HepG2 (cell line): Measurements from ENCODE around the gene MRPL43. TPM values are rescaled to one million over a fixed set of nuclear protein-coding genes. Genes with fewer than 3 reads are reported as not detected.

Experiments
- AKAP8 ChIP-seq: sonication (generic); formaldehyde crosslinking; IDR thresholded peaks from 2 replicates; pipeline ENCODE4 v1.5.1; 2020; ENCODE audit warnings: mild to moderate bottlenecking, missing genetic modification reagents
- GATA4 ChIP-seq: sonication (generic); IDR thresholded peaks from 2 replicates; pipeline ENCODE4 v1.6.1; 2016; ENCODE audit warnings: antibody characterized with exemption, low read depth, borderline replicate concordance
- HDAC6 ChIP-seq: fragments of 200-600 bp; sonication (generic); IDR thresholded peaks from 2 replicates; pipeline ENCODE4 v1.7.0; 2017; ENCODE audit warnings: mild to moderate bottlenecking, antibody characterized with exemption, low read length, low read depth
- JDP2 ChIP-seq: sonication (generic); formaldehyde crosslinking; IDR thresholded peaks from 2 replicates; pipeline ENCODE4 v1.8.1; 2022; ENCODE audit warnings: missing genetic modification reagents, borderline replicate concordance
- KLF13 ChIP-seq: sonication (generic); formaldehyde crosslinking; IDR thresholded peaks from 2 replicates; pipeline ENCODE4 v1.4.0; 2020; ENCODE audit warnings: mild to moderate bottlenecking, missing genetic modification reagents
- MTF1 ChIP-seq: sonication (generic); formaldehyde crosslinking; IDR thresholded peaks from 2 replicates; pipeline ENCODE4 v1.5.0; 2020; ENCODE audit warnings: missing genetic modification reagents
- NFYB ChIP-seq: sonication (generic); formaldehyde crosslinking; IDR thresholded peaks from 2 replicates; pipeline ENCODE4 v1.4.0; 2020; ENCODE audit warnings: missing genetic modification reagents
- PAX8 ChIP-seq: sonication (generic); formaldehyde crosslinking; IDR thresholded peaks from 2 replicates; pipeline ENCODE4 v1.8.0; 2022; ENCODE audit warnings: mild to moderate bottlenecking, missing genetic modification reagents, borderline replicate concordance
- RCOR2 ChIP-seq: IDR thresholded peaks from 2 replicates; pipeline ENCODE4 v1.6.1; 2016; ENCODE audit warnings: missing biosample characterization, missing genetic modification reagents
- RFXANK ChIP-seq: IDR thresholded peaks from 2 replicates; pipeline ENCODE4 v1.6.1; 2016
- RFXAP ChIP-seq: sonication (generic); formaldehyde crosslinking; IDR thresholded peaks from 2 replicates; pipeline ENCODE4 v1.4.0; 2020; ENCODE audit warnings: missing genetic modification reagents, borderline replicate concordance
- SMYD3 ChIP-seq: sonication (generic); formaldehyde crosslinking; IDR thresholded peaks from 2 replicates; pipeline ENCODE4 v1.8.1; 2023; ENCODE audit warnings: mild to moderate bottlenecking, missing genetic modification reagents
- SOX6 ChIP-seq, 2 experiments: fragments of 450-650 bp in 1 of 2; sonication (generic) in 1 of 2; formaldehyde crosslinking in 1 of 2; IDR thresholded peaks; 2 replicates each; pipeline versions ENCODE4 v1.4.0 to v1.6.1; 2017 to 2020; ENCODE audit warnings: antibody characterized with exemption in 1 of 2, mild to moderate bottlenecking in 1 of 2, missing genetic modification reagents in 1 of 2
- YEATS2 ChIP-seq: sonication (generic); formaldehyde crosslinking; IDR thresholded peaks from 2 replicates; pipeline ENCODE4 v1.4.0; 2020; ENCODE audit warnings: missing genetic modification reagents, borderline replicate concordance
- ZBTB20 ChIP-seq: sonication (generic); formaldehyde crosslinking; IDR thresholded peaks from 2 replicates; pipeline ENCODE4 v1.8.1; 2023; ENCODE audit warnings: missing genetic modification reagents, low read depth, mild to moderate bottlenecking, borderline replicate concordance
- ZMYM2 ChIP-seq: sonication (generic); formaldehyde crosslinking; IDR thresholded peaks from 2 replicates; pipeline ENCODE4 v1.8.0; 2022; ENCODE audit warnings: mild to moderate bottlenecking, missing genetic modification reagents
- ZNF121 ChIP-seq: sonication (generic); formaldehyde crosslinking; IDR thresholded peaks from 2 replicates; pipeline ENCODE4 v1.5.0; 2020; ENCODE audit warnings: mild to moderate bottlenecking, missing genetic modification reagents
- ZNF510 ChIP-seq: sonication (generic); formaldehyde crosslinking; IDR thresholded peaks from 2 replicates; pipeline ENCODE4 v1.4.0; 2020; ENCODE audit warnings: low read depth, mild to moderate bottlenecking, missing genetic modification reagents
- ZSCAN25 ChIP-seq: sonication (generic); formaldehyde crosslinking; IDR thresholded peaks from 2 replicates; pipeline ENCODE4 v1.8.0; 2022; ENCODE audit warnings: mild to moderate bottlenecking, missing genetic modification reagents
- polyA plus RNA-seq, 8 experiments: library from polyadenylated mRNA; depleted of rRNA in 3 of 8; stranded (reverse) in 7 of 8; unstranded in 1 of 8; fragments of >200 nt; fragmentation: Illumina TruSeq in 4 of 8; extraction: Trizol in 4 of 8; gene quantifications; 2 replicates each; pipeline versions ENCODE4 v1.2.1 to v1.2.3, GENCODE V29; 2011 to 2016; ENCODE audit warnings: low read depth in 4 of 8, missing spikeins in 1 of 8, mixed read lengths in 1 of 8; ENCODE audit not compliant: insufficient read depth in 1 of 8
- total RNA-seq, 5 experiments: library from RNA; depleted of rRNA; stranded (reverse); fragments of >200 nt; fragmentation: Illumina TruSeq; extraction: Trizol; gene quantifications; 2 replicates each; pipeline ENCODE4 v1.2.3, GENCODE V29; 2016; ENCODE audit warnings: low read depth in 1 of 5
- TF ChIP-seq, protein P1 (sequence below): sonication (generic); formaldehyde crosslinking; IDR thresholded peaks from 2 replicates; pipeline ENCODE4 v1.5.0; 2020; ENCODE audit warnings: mild to moderate bottlenecking, missing genetic modification reagents
- TF ChIP-seq, protein P2 (sequence below): sonication (generic); formaldehyde crosslinking; IDR thresholded peaks from 2 replicates; pipeline ENCODE4 v1.4.0; 2020; ENCODE audit warnings: mild to moderate bottlenecking, missing genetic modification reagents
- TF ChIP-seq, protein P3 (sequence below): sonication (generic); formaldehyde crosslinking; IDR thresholded peaks from 2 replicates; pipeline ENCODE4 v1.4.0; 2020; ENCODE audit warnings: mild to moderate bottlenecking, missing genetic modification reagents

The MRPL43 gene
- total and polyA plus RNA-seq, 2 of the 13 experiments (the other 11 are each of a cell fraction or from before 2014, with no cell fraction given): 71.0 to 73.7 TPM

DNA sequence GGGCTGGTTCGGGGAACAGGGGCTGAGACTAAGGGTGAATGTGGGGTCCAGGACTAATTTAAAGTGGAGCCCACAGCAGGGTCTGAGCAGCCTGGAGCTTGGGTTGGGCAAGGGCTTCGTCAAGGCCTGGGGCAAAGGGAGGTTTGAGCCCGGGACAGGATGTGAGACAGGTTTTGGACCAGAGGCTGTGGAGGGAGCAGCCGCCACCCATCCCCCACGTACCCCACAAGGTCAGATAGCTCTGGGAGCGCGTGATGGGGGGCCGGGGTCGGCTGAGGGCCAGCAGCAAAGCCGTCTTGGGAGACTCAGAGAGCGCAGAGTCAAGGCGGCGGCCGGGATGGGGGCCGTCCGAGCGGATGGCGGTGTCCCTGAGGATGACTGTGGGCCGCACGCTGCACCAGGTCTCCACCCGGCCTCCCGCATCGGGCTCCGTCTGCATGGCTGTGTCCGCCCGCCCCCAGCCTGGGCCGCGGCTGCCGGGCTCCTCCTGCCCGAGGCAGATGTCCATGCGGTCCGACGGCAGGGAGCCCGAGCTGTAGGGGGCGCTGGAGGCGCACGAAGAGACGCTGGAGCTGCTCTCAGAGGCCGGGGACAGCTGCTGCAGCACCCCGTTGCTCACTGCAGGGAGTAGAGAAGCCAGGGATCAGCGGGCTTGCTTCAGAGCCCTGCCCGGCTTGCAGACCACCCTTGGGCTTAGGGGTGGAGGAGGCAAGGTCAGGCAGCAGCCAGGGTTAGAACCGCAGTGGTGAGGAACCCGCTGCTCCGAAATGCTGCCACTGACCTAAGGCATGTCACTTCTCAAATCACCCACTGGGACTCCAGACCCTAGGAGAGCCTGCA, 31.5 kb upstream of the MRPL43 start (continued):
- TF ChIP-seq HDAC6 (no peak), AKAP8 (CRISPR knock-in tag) (no peak), PAX8 (CRISPR knock-in tag) (no peak), RFXAP (CRISPR knock-in tag) (no peak), ZNF121 (CRISPR knock-in tag) (no peak), NFYB (CRISPR knock-in tag) (no peak), RFXANK (CRISPR knock-in tag) (no peak), RCOR2 (CRISPR knock-in tag) (no peak), ZSCAN25 (CRISPR knock-in tag) (no peak), KLF13 (CRISPR knock-in tag) (no peak), SOX6 (IDR thresholded peaks at IDR 0.05) (no peak), SOX6 (CRISPR knock-in tag; IDR thresholded peaks at IDR 0.05) (peak; percentile 63), SMYD3 (CRISPR knock-in tag) (0 out of 2 replicates have a peak, but pooled peaks have one; percentile 44), GATA4 (no peak), ZMYM2 (CRISPR knock-in tag) (no peak), YEATS2 (CRISPR knock-in tag) (peak; percentile 54; the same call in 1 of the 2 replicates), ZNF510 (CRISPR knock-in tag) (no peak), ZBTB20 (CRISPR knock-in tag) (no peak), MTF1 (CRISPR knock-in tag) (no peak), JDP2 (CRISPR knock-in tag) (no peak)
- TF ChIP-seq, protein P1, sequence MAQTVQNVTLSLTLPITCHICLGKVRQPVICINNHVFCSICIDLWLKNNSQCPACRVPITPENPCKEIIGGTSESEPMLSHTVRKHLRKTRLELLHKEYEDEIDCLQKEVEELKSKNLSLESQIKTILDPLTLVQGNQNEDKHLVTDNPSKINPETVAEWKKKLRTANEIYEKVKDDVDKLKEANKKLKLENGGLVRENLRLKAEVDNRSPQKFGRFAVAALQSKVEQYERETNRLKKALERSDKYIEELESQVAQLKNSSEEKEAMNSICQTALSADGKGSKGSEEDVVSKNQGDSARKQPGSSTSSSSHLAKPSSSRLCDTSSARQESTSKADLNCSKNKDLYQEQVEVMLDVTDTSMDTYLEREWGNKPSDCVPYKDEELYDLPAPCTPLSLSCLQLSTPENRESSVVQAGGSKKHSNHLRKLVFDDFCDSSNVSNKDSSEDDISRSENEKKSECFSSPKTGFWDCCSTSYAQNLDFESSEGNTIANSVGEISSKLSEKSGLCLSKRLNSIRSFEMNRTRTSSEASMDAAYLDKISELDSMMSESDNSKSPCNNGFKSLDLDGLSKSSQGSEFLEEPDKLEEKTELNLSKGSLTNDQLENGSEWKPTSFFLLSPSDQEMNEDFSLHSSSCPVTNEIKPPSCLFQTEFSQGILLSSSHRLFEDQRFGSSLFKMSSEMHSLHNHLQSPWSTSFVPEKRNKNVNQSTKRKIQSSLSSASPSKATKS (CRISPR knock-in tag): no peak
- TF ChIP-seq, protein P2, sequence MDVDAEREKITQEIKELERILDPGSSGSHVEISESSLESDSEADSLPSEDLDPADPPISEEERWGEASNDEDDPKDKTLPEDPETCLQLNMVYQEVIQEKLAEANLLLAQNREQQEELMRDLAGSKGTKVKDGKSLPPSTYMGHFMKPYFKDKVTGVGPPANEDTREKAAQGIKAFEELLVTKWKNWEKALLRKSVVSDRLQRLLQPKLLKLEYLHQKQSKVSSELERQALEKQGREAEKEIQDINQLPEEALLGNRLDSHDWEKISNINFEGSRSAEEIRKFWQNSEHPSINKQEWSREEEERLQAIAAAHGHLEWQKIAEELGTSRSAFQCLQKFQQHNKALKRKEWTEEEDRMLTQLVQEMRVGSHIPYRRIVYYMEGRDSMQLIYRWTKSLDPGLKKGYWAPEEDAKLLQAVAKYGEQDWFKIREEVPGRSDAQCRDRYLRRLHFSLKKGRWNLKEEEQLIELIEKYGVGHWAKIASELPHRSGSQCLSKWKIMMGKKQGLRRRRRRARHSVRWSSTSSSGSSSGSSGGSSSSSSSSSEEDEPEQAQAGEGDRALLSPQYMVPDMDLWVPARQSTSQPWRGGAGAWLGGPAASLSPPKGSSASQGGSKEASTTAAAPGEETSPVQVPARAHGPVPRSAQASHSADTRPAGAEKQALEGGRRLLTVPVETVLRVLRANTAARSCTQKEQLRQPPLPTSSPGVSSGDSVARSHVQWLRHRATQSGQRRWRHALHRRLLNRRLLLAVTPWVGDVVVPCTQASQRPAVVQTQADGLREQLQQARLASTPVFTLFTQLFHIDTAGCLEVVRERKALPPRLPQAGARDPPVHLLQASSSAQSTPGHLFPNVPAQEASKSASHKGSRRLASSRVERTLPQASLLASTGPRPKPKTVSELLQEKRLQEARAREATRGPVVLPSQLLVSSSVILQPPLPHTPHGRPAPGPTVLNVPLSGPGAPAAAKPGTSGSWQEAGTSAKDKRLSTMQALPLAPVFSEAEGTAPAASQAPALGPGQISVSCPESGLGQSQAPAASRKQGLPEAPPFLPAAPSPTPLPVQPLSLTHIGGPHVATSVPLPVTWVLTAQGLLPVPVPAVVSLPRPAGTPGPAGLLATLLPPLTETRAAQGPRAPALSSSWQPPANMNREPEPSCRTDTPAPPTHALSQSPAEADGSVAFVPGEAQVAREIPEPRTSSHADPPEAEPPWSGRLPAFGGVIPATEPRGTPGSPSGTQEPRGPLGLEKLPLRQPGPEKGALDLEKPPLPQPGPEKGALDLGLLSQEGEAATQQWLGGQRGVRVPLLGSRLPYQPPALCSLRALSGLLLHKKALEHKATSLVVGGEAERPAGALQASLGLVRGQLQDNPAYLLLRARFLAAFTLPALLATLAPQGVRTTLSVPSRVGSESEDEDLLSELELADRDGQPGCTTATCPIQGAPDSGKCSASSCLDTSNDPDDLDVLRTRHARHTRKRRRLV (CRISPR knock-in tag): peak; percentile 76; the same call in 1 of the 2 replicates
- TF ChIP-seq, protein P3, sequence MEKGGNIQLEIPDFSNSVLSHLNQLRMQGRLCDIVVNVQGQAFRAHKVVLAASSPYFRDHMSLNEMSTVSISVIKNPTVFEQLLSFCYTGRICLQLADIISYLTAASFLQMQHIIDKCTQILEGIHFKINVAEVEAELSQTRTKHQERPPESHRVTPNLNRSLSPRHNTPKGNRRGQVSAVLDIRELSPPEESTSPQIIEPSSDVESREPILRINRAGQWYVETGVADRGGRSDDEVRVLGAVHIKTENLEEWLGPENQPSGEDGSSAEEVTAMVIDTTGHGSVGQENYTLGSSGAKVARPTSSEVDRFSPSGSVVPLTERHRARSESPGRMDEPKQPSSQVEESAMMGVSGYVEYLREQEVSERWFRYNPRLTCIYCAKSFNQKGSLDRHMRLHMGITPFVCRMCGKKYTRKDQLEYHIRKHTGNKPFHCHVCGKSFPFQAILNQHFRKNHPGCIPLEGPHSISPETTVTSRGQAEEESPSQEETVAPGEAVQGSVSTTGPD: peak; percentile 62; the same call in 1 of the 2 replicates
